Stimulated activated CD4-positive, alpha-beta T cell treated with anti-CD3 and anti-CD28 coated beads, Interleukin-2, amount 100 ng/mL, for 48 hours (primary cell): Measurements from ENCODE around the gene SPHK2.
"Not testable (repeated sequence)": the region's sequence is repeated elsewhere in the genome, so short reads cannot be mapped to it uniquely, and the experiment has no call there.

Experiments
- DNase-seq, 2 donors: peaks; one replicate each; pipeline ENCODE4 v3.0.0-alpha.2; 2020

Gene SPHK2

DNA sequence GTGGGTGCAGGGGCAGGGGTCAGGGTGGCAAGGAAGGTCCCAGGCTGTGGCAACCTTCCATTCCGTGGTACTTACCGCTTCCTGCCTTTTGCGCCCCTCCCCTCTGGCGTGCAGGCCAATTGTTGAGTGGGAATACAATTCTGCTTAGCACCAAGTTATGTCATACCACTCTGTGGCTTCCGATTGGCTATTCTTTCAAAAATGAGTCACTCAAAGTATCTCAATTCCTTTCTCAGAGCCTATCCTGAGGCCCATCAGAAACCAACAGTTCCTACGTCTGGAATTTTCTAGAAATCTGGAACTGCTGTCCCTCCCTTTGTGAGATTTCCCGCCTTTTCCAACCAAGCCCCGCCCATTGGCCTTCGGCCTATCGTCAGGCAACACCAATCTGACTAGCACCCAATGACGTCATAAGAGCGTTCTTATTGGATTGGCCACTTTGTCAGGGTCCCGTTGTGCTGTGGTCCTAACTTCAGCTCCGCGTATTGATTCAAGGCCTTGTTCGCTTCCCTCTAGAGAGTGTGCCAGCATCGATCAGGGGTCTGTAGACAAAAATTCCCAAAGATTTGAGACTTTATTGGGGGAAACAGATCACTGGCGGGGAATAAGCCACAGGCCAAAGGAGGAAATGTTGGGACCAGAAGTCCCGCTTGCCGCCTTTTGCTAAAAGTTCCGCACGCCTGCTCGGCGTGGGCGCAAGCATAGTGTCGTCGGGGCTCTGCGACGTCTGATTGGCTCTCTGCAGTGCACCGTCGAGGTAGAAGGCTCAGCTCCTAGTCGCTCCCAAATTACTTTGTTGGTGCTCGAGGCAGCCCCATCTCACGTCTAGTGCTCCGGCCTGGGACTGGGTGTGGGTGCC, 41.8 kb downstream of the SPHK2 start:
- DNase-seq, result peak; percentile 78 to 79

DNA sequence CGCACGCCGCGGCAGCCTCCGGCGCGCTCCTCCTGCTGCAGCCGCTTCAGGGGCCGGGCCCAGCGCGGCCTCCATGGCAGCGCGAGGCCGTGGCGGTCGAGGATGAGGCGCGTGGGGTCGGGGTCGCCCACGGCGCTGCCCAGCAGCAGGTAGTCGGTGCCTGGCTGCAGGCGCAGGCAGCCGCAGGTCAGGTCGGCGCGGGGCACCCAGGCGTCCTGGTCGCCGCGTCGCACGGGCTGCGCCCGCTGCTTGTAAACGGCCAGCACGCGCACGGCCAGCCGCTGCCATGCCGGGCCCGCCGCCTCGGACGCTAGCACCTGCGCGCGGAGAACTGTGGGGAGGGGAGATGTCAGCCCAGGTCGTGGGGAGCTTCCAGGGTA, 42.4 kb downstream of the SPHK2 start:
- DNase-seq, result no peak

GRCh38 chr19:48663667-48664066, 44.4 kb downstream of the SPHK2 start:
- no peak for DNase-seq

DNA sequence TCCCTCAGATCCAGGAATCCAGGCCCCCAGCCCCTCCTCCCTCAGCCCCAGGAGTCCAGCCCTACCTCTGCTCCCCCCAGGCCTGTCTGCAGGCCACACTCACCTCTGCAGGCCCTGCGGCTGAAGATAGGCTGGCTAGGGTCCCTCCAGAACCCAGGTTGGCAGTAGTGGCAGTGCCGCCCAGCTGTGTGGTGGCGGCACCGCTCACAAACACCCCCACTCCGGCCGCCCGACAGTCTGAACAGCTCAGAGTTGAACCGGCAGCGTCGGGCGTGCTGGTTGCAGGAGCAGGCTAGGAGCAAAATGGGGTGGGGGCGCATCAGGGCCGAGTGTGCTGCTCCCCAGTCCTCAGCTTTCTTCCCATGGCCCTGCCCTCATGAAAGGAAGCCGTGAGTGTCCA, 45.2 kb downstream of the SPHK2 start:
- no peak for DNase-seq

- DNase-seq, result no peak
Observed at GRCh38 chr19:48665786-48666185, 46.5 kb downstream of the SPHK2 start.

- no peak for DNase-seq
Observed at GRCh38 chr19:48668332-48668731, 49.0 kb downstream of the SPHK2 start.

DNA sequence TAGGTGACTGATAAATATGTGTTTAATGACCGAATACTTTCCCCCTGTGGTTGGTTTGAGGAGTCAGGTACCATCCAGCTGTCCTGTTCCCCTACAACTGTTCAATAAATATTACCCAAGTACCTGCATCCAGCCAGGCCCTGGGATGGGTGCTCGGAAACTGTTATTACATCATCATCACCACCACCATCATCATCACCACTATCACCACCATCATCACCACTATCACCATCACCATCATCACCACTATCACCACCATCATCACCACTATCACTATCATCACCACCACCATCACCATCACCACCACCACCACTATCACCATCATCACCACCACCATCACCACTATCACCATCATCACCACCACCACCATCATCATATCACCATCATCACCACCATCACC, 49.5 kb downstream of the SPHK2 start:
- DNase-seq, result no peak

DNA sequence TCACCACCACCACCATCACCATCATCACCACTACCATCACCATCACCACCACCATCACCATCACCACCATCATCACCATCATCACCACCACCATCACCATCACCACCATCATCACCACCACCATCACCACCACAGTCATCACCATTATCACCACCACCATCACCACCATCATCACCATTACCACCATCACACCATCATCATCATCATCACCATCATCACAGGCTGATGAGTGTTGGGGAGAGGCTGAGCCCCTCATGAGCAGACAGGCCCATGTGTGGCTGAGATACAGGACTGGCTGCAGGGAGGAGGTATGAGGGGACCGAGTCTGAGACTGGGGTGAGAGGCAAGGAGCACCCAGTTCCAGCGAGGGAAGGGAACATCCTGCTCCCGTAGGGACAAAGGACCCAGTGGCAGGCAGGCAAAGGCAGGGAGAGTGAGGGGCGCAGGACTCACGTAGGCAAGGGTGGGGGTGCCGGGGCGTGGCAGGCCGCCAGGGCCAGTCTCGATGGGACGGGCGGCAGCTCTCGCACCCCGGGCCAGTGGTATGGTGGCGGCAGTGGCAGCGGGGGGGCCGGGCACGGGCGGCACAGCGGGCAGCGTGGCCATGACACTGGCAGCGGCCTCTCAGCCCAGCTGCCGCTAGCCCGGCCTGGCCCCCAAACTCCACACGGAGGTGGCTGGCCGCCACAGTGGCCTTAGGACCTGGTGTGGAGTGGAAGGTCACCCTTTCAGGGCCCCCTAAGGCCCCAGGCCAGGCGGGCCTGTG, 50.8 kb downstream of the SPHK2 start:
- no peak for DNase-seq

DNA sequence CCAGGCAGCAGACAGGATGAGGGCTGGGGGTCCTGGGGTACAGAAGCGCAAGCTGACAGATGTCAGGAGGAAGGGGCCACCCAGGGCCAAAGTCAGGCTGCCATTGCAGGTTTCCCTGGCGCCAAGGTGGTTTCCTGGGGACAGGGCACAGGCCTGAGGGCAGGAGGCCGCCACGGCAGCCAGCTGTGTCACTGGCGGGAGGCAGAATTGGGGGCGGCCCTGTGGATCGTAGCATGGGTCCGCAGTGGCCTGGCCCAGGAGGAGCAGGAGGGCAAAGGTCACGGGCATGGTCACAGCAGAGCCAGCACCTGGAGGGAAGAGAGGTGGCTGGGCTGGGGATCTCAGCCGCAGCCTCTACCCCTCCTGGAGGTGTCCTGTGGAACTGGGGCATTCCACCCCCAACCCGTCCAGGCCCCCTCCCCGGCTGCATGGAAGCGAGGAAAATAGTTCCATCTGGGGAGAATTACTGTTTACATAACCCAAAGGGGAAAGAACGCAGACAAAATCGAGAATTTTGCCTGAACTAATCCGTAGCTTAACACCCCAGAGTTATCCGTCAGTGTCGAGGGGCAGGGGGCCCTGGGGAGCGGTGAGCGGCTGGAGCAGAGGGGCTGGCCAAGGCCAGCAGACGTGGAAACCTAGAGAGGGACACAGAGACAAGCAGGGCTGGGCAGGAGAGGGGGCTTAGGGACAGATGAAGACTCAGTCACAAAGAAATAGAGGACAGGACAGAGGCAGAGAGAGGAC, 51.6 kb downstream of the SPHK2 start:
- no peak for DNase-seq

DNA sequence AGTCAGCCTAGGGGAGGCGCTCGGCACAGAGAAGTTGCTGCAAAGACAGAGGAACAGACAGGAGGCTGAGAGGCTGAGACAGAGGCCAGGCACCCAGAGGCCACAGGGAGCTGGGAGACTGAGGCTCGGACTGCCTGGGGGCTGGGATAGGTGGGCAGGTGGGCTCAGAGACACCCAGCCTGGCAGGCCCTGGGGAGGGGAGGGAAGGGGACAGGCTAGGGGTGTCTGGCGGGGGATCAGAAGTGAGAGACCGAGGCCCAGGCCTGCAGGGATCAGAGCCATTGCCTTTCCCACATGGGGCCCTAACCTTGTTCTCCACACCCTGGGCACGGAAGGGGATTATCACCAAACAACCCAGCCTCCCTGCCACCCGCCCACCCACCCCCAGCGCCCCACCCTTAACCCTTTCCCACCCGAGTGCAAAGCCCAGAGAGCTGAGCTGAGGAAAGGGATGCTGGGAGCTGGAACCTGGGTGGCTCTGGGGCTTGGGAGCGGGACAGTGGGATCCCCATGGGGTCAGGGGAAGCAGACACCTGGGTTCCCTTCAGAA, 52.2 kb downstream of the SPHK2 start:
- DNase-seq, result no peak

GRCh38 chr19:48672994-48673393, 53.7 kb downstream of the SPHK2 start, which contains the start of gene NTN5:
NTN5 (minus strand) TSS chr19:48673017; CDS start chr19:48670986, 2,031 bp downstream.
- no peak for DNase-seq

DNA sequence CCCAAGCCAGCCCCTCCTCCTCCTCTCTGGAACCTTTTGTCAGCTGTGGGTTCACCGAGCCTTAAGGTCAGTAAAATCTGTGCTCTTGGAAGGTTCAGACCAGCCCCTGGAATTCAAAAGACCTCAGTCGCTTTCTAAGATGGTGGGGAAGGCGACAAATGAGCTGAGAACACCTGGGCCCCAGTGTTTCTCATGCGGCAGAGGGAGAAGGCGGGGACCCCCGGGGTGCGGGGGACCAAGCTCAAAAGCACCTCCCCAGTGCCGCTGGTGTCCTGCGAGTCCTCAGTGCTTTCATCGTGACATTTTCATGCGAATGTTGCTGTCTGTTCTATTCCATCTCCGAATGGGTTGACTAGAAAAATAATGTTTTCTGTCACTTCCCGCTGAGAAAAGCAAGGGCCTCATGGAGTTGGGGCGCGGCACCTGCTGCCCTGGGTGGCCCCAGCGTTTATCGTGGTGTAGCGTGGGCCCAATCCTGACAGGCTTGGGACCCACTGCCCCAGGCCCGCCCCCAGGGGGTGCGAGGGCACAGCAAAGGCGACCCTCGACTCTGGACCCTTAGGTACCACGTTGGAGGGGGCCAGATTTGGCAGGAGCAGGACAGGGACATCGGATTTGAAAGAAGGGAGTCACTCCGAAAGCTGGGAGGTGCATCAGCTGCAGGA, 54.3 kb downstream of the SPHK2 start:
- DNase-seq, result no peak

DNA sequence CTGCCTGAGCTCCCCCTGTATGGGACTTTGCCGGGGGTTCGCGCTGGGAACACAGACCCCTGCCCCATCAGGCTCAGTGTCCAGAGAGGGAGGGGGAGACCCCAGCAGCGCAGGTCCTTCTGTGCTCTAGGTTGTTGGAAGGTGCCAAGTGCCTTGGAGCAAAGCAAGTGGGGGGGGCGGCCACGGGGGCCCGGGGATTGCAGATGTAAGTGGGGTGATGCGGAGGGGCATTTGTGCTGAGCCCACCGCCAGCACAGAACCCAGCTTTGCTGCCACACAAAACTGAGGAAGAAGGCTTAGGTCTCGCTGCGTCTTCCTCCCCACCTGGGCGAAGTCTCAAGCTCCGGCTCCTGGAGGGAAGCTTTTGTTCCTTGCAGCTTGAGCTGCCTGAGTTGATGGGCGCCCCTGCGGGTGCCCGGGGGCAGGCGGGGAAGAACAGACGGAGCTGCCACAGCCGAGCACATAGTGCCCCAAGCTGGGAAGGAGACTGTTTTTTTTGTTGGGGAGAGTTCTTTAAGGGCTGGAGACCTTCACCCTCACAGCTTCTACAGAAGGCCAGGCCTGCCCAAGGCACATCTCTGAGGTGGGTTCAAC, 55.0 kb downstream of the SPHK2 start:
- no peak for DNase-seq

DNA sequence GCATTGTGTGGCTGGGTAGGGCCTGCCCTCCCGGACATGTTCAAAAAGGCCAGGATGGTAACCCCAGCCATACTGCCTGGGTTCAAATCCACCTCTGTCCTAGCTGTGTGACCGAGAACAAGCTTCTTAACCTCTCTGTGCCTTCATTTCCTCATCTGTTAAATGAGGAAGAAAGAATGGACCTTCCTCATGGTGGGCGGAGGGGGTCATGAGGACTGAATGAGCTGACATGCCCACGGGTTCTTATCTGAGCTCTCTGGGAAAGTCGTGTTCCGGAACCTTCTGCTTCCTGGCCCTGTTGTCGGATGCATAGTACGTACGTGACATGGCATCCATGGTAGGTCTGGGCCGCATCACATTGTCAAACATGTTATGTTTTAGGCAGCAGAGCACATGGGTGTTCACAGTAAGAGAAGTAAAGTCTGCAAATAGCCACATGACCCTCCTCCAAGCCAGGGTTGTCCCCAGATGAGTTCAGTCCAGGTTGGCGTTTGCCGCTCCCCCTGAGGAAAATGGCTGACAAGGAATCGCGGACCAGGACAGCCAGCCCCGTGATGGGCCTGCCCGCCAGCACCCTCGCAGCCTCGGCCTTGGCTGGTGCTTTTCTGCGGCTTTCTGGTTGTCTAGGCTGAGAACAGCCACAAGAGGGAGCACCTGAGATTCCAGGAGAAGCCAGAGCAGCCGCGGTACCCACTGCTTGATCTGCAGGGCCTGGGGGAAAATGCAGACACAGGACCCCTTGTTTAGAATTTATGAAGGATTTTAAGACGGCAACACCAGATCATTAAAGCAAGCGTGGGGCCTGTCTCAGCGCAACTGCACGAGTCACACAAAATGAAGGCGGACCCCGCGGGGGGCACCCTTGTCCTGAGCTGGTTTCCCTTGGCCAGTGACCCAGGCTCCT, 55.9 kb downstream of the SPHK2 start:
- peak; percentile 75 for DNase-seq

DNA sequence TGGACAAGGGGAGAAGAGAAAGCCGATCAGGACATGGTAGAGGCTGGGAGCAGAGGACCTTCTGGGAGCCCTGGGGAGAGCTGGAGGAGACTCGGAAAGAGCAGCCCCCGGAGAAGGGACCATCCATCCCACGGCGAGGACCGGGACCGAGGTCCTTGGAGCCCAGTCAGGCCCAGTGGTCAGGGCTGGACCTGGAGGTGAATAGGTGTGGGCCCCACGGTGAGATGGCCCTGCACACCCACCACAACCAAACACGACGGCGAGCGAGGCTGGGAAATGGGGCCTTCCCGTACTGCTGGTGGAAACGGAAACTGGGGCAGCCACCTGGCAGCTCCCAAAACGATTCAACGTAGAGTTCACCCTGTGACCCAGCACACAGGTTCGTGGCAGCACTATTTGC, 57.2 kb downstream of the SPHK2 start:
- no peak for DNase-seq

- no peak for DNase-seq
Observed at GRCh38 chr19:48676887-48677286, 57.6 kb downstream of the SPHK2 start.

DNA sequence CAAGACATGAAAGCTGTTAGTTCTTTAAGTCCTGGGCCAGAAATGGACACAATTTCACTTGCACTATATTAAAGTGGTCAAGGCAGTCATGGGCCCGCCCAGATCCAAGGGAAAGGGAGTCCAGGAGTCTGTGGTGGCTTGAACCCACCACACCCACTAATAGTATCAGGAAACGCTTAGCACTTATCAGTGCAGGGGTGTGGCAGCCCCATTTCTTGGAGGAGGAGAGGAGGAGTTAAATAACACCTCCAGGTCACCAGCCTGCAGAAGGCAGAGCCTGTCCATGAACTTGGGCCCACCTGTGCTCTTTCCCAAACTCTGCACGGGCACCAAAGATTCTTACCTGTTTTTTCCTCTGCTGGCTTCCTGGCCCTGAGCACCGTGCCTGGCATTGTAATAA, 58.9 kb downstream of the SPHK2 start:
- no peak for DNase-seq

GRCh38 chr19:48680006-48680405, 60.7 kb downstream of the SPHK2 start:
- not testable (repeated sequence) for DNase-seq
